NCI-H524 treated with DMSO at 0.1 percent for 48 hours (cell line): Measurements from ENCODE around the gene PLEKHG5.

Experiments
- DNase-seq: peaks from one replicate; lab custom pipeline; 2025; lab: John Stamatoyannopoulos, UW

Gene PLEKHG5

DNA sequence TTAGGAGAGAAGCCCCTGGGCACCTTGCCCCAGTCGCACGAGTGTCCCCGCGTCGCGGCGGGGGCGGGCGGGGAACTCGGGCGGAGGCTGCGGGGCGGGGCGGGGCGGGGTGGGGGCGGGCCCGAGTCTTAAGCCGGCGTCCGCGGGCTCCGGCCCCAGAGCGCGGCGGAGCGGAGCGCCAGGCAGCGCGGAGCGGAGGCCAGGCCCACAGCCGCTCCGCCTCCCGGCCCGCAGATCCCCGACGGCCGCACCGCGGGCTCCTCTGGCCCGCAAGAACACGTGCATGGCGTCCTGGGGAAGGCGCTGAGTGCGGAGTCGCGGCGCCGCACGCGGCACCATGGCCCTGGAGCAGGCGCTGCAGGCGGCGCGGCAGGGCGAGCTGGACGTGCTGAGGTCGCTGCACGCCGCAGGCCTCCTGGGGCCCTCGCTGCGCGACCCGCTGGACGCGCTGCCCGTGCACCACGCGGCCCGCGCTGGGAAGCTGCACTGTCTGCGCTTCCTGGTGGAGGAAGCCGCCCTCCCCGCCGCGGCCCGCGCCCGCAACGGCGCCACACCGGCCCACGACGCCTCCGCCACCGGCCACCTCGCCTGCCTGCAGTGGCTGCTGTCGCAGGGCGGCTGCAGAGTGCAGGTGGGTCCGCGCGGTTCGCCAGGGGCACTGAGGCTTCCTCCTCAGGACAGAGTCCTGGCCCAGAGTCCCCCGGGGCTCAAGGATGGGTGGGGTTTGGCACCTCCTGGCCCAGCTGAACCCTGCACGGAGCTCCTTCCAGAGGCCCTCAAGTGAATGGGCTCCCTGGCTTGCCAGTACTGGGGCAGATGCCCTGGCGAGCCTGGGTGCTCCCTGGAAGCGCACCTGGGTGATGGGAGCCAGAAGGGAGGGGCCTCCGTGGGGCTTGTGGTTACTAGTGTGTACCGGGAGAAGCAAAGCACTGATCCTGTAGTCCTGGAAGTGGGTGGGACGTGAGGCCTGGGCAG is 66.6 kb downstream of the PLEKHG5 start, which contains the start of gene ESPN:
Gene ESPN (plus strand): TSS at position 158 of the 975 bp plus-strand sequence. CDS start 180 bp downstream, at position 338.
- DNase-seq: no peak

DNA sequence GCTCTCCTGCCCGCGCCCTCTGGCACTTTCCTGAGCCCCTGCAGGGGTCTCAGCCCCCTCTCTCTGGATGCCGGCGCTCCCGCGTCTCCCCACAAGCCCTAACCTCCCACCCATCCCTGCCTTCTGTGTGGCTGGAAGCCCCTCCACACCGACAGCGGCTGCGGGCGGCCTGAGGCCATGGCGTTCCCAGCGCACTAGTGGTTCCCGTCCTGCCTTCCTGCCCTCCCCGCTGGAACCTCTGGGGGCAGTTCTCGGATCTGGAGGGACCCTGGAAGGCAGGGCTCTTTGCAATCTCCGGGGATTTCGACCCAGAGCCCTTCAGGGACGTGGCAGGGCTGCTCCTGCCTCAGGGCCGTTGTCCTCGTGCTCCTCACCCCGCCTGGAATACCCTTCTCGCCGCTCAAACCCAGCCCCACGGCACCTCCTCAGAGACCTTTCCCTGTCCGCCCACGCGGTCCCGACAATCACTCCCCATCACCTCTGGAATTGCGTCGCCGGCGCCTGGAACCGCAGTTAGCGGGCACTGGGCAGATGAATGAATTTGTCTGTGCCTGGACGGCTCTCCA is 67.4 kb downstream of the PLEKHG5 start:
- no peak for DNase-seq

DNA sequence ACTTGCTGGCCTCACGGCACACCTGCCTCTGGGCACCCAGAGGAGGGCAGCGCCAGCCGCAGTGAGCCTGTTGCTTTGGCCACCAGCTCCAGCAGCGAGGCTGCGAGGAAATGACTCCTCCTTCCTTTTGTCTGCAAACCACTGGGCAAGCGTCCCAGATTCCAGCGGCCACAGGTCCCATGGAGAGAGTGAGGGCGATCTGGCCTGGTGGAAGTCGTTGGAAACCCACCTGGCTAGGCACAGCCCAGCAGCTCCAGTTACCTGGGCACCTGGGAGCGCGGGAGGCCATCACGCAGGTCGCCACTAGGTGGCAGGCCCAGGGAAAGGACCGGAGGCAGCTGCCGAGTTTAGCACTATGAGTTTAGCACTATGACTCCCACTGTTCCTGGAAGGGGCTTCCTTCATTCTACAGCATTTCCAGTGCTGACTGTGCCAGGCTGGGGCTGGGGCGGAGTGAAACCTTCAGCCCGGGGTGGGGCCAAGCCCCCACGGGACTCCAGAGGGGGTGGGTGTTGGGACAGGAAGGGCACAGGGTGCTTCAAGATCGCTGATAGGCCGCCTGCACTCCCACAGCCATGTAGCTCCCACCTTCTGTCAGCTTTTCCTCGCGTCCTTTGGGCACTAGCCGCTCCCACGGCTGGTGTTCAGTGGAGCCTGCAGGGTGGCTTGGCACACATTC is 68.0 kb downstream of the PLEKHG5 start:
- DNase-seq: no peak

DNA sequence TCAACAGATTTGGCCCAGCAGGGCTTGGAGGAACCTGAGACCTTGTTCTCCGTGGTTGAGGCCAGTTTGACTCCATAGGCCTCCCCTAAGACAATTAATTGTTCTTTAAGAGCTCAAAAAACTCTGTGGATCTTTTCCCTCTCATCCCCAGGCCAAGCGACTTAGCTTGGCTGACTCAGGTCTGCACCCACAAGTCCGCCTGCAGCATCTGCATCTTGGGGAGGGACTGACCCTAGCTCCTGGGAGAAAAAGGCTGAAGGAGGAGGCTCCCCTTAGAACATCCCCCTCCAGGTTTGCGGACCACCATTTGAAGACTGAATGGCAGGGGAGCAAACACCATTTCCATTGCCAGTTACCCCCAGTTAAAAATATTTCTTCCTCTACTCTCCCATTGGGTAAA is 70.2 kb downstream of the PLEKHG5 start:
- DNase-seq: no peak

DNA sequence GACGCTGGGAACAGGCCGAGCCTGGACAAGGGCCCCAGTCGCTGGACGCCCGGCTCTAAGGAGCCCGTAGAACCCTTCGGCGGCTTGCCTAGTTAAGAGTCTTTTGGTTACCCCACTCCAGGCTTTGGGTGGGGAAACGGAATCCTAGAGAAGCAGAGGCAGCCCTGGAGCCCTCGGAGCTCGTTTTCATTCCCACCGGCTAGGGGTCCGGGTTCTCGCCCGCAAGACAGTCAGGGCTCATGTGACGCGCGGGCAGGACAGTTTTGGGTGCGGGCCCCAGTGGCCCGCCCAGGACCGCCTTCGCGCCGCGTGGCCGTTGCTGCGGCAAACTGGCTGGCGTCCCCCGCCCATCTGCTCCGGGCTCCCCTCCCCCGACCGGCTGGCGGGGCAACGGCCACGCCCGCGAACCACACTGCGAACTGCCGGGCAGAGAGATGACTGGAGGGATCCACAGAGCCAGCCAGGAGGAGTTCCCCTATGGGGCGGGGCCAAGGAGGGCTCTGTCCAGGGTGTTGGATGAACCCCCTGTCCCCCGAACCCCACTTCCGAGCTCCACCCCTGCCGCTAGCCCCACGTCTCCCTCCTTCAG is 70.9 kb downstream of the PLEKHG5 start:
- no peak for DNase-seq

DNA sequence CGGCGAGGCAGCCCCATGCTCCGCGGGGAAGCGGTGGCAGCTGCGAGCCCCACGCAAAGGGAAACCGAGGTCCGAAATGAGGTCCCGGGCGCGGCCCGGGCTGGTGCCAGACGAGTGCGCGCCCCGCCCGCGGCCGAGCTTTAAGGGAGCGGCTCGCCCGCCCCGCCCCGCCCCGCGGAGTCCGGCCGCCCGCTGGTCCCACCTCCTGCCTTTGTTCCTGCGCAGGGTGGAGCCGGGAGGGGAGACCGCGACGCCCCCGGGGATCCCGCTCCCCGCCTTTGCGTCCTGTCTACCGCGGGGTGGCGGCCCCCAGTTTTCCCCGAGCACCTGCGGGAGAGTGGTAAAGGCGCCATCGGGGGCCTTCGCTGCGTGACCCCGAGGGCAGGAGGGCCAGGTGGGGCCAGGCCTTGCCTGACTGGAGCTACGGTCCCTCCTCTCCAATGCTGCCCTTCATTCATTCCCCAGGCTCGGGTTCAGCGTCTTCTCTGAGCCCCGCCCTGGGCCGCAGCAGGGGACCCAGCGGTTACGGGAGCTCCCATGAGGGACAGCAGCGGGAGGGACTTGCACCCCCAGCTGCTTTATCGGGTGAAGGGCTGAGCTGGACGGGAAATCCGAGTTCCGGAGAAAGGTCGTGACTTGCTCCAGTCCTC is 71.5 kb downstream of the PLEKHG5 start, which contains the start of gene HES2:
Gene HES2 (minus strand): TSS at position 116 of the 650 bp plus-strand sequence. CDS start 99 bp downstream, at position 17.
- no peak for DNase-seq

DNA sequence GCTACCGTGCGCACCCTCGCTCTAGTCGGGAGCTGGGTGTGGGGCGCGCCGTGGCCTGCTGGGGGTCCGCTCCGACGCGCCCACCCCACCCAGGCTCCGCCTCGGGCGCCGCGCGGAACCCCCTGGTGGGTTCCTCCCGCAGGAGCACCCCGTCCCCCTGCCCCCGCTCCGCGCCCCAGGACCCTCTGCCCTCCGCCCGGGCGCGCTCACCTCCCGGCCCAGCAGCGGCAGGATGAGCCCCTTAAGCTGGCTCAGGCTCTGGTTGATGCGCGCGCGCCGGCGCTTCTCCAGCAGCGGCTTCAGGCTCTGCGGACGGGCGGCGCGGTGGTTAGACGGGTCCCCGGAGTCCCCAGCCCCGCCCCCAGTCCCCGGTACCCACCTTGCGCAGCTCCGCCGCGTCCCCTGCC is 72.1 kb downstream of the PLEKHG5 start:
- DNase-seq: no peak

DNA sequence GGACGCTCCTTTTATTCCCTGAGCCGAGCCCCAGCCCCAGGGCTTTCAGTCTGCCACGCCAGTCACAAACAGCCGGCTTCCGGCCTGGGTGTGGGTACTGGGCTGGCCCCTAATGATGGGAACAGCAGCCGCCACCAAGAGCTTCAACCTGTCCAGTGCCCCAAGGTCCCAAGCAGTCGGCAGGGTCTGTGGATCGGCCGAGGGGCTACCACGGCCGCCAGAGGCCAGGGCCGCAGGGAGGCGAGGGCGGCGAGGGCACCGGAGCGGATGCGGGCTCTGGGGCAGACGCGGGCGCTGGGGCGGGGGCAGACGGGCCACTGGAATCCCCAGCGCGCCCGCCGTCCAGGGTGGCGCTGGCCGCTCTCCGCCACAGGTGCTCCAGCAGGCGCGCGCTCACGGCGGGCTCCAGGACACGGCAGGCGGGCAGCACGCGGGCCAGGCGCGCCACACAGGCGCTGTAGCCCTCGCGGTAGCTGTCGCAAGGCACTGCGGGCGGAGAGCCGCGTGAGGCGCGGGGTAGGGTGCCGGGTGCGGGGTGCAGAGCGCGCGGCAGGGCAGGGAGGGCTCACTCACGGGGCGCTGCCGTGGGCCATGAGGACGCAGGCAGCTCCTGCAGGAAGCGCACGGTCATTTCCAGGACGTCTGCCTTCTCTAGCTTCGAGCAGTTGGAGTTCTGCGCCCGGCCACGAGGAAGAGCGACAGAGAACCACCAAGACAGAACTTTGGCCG is 72.6 kb downstream of the PLEKHG5 start:
- no peak for DNase-seq

DNA sequence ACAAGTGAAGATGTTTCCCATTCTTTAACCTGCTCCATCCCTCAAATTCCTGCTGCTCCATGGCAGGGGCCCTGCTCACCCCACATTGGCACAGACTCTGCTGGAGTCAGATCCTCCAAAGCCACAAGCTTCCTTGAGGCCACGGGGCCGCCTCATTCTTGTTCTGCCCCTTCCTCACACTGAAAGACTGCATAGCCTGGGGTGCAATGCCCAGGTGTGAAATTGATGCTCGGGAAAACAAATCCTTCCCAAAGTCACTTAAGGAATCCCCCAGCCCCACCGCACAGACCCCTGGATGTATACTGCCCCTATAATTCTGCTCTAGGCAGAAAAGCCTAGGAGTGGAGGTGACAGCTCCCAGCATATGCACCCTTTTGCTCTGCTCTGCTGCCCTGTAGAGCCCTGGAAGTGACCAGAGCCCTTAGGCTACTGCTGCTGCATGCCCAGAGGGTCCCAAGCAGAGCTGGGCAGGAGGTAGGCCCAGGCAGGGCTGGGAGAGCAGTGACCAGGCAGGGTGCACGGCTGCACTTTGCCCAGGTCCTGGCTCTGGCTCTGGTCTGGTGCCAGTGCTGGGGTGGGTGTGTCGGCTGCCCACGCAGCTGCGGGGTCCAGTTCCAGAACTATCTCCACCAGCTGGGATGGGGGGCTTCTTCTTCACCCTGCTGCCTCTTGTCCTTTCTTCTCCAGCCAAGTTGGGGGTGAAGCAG is 73.4 kb downstream of the PLEKHG5 start:
- no peak for DNase-seq
